GM12801 (cell line): ENCODE results near the gene LRP11.

ENCODE experiments used
- TF ChIP-seq, protein P1 (sequence below): IDR thresholded peaks from one replicate; pipeline ENCODE4 v1.5.1; 2011; ENCODE audit warnings: control low read depth; ENCODE audit not compliant: insufficient read length; ENCODE audit errors: extremely low read depth

Gene LRP11

GRCh38 chr6:149876241-149876933, 12.2 kb upstream of the LRP11 start:
- TF ChIP-seq, protein P1, sequence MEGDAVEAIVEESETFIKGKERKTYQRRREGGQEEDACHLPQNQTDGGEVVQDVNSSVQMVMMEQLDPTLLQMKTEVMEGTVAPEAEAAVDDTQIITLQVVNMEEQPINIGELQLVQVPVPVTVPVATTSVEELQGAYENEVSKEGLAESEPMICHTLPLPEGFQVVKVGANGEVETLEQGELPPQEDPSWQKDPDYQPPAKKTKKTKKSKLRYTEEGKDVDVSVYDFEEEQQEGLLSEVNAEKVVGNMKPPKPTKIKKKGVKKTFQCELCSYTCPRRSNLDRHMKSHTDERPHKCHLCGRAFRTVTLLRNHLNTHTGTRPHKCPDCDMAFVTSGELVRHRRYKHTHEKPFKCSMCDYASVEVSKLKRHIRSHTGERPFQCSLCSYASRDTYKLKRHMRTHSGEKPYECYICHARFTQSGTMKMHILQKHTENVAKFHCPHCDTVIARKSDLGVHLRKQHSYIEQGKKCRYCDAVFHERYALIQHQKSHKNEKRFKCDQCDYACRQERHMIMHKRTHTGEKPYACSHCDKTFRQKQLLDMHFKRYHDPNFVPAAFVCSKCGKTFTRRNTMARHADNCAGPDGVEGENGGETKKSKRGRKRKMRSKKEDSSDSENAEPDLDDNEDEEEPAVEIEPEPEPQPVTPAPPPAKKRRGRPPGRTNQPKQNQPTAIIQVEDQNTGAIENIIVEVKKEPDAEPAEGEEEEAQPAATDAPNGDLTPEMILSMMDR, result no peak

DNA sequence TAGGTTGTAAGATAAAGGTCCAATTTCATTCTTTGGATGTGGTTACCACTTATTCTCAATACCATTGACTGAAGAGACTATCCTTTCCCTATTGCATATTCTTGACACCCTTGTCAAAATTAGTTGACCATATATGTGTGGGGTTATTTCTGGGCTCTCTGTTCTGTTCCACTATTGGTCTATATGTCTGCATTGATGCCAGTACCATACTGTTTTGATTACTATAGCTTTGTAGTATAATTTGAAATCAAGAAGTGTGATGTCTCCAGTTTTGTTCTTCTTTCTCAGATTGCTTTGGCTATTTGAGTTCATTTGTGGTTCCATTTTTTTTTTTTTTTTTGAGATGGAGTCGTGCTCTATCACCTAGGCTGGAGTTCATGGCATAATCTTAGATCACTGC, 8.1 kb upstream of the LRP11 start:
- TF ChIP-seq, protein P1, result no peak

DNA sequence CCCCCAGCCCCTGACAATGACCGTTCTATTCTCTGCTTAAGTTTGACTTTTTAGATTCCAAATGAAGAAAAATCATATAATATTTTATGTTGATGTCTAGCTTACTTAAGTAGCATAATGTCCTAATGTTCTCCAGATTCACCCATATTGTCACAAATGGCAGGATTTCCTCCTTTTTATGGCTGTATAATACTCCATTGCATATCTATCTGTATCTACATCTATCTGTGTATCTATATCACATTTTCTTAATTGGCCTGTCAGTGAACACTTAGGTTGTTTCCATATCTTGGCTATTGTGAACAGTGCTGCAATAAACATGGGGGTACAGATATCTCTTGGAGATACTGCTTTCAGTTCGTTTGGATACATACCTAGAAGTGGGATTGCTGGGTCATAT, 7.0 kb upstream of the LRP11 start:
- TF ChIP-seq, protein P1, result no peak

DNA sequence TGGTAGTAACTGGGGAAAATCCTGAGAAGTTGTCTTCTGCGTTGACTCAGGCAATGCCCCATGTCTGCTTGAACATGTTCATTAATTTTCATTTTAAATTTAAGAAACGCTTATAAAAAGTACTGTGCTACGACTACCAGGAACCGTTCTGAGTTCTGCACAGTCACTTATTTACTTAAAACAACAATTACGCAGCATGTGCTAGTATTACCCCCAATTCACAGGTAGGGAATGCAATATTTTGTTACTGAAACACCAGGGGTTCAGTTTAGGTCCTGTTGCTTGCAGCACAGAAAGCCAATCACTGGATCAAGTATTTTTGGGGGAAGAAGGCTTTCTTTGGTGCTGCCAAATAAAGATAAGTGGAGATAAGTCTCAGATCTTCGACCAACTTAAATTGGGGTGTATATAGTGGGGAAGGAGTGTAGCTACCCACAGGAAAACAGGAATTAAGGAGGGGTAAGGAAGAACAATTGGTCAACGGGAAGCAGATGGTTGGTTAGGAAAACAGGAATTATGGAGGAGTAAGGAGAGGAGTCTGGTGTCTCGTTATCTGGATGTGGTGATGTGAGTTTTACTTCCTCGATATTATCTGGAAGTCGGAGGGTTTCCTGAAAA, 5.2 kb upstream of the LRP11 start:
- TF ChIP-seq, protein P1, result no peak

DNA sequence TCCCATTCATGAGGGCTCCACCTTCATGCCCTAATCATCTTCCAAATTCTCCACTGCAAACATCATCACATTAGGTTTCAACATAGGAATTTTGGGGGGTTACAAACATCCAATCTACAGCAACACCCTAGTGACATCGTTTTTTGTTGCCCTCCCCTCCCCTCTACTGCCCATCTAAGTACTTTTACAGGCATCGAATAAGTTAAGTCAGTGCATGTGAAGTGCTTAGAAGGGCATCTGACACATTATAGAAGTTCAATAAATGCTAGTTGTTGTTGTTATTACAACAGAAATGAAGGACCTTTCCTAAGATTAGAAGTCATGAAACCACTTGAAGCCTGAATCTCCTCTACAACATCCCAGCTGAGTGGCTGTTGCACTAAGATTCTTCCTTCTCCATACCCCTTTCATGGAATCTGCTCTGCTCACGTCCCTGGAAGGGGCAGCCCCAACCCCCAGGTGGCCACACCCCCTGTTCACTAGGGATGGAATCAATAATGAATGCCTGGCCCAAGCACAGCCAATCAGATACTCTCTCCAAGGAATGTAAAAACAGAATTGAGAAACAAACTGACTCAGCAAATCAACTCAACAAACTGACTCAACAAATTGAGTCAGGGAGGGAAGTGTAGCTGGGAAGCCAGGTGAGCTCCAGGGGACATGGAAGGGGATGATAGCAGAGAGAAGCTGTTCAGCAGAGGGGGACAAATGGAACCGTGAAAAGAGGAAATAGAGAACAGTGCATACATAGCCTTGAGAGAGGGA, 3.9 kb upstream of the LRP11 start:
- TF ChIP-seq, protein P1, result no peak

- TF ChIP-seq, protein P1, result no peak
Observed at GRCh38 chr6:149864578-149865535, 698 bp upstream of the LRP11 start.
